Neuronal stem cell (in vitro differentiated cells): Measurements from ENCODE around the gene KRTAP1-5. TPM values are rescaled to one million over a fixed set of nuclear protein-coding genes. Genes with fewer than 3 reads are reported as not detected.

ENCODE experiments used
- DNase-seq: peaks from one replicate; pipeline ENCODE4 v3.0.0-alpha.2; 2013; ENCODE audit warnings: low spot score
- H2AFZ ChIP-seq: one replicate; pipeline ENCODE4 v1.6.1; 2013; ENCODE audit warnings: mild to moderate bottlenecking, low read length, inconsistent platforms
- H2AK5ac ChIP-seq: 2 replicates; pipeline ENCODE4 v1.6.1; 2013; ENCODE audit warnings: low read depth, mild to moderate bottlenecking, inconsistent platforms, low read length, moderate library complexity, mixed read lengths
- H2BK120ac ChIP-seq: 2 replicates; pipeline ENCODE4 v1.6.1; 2013; ENCODE audit warnings: low read depth, mild to moderate bottlenecking, inconsistent platforms, low read length, moderate library complexity, mixed read lengths
- H2BK12ac ChIP-seq: one replicate; pipeline ENCODE4 v1.6.1; 2013; ENCODE audit warnings: low read length, inconsistent platforms
- H2BK15ac ChIP-seq: 2 replicates; pipeline ENCODE4 v1.6.1; 2013; ENCODE audit warnings: mild to moderate bottlenecking, low read length, inconsistent platforms, mixed read lengths
- H2BK5ac ChIP-seq: one replicate; pipeline ENCODE4 v1.6.1; 2013; ENCODE audit warnings: inconsistent platforms, mild to moderate bottlenecking, low read length, moderate library complexity
- H3K14ac ChIP-seq: one replicate; pipeline ENCODE4 v1.6.1; 2013; ENCODE audit warnings: low read length, inconsistent platforms
- H3K18ac ChIP-seq: 2 replicates; pipeline ENCODE4 v1.6.1; 2013; ENCODE audit warnings: low read length, inconsistent platforms
- H3K23ac ChIP-seq: 2 replicates; pipeline ENCODE4 v1.6.1; 2013; ENCODE audit warnings: low read depth, mild to moderate bottlenecking, mixed read lengths, low read length, inconsistent platforms; ENCODE audit not compliant: poor library complexity
- H3K27ac ChIP-seq: replicated peaks from 3 replicates; pipeline ENCODE4 v1.5.1; 2013; ENCODE audit warnings: low read length, inconsistent platforms
- H3K27me3 ChIP-seq, 3 experiments: 2 replicates each; pipeline ENCODE4 v1.6.1; 2013; ENCODE audit warnings: low read length in 3 of 3, mild to moderate bottlenecking in 2 of 3, inconsistent platforms in 1 of 3, low read depth in 1 of 3, mixed read lengths in 1 of 3, moderate library complexity in 1 of 3; ENCODE audit not compliant: control insufficient read depth in 3 of 3, insufficient read depth in 3 of 3
- H3K36me3 ChIP-seq, 2 donors: replicated peaks in 1 of 2; 2 replicates each; pipeline ENCODE4 v1.6.1; 2013; ENCODE audit warnings: low read length in 2 of 2; ENCODE audit not compliant: control insufficient read depth in 2 of 2, insufficient read depth in 2 of 2
- H3K4ac ChIP-seq: 2 replicates; pipeline ENCODE4 v1.6.1; 2013; ENCODE audit warnings: inconsistent platforms, mild to moderate bottlenecking, low read length, moderate library complexity
- H3K4me1 ChIP-seq, 2 donors: 1 replicate in 1 of 2; 2 replicates in 1 of 2; pipeline ENCODE4 v1.6.1; 2013; ENCODE audit warnings: low read length in 2 of 2, low read depth in 1 of 2; ENCODE audit not compliant: control insufficient read depth in 2 of 2, insufficient read depth in 1 of 2
- H3K4me2 ChIP-seq: one replicate; pipeline ENCODE4 v1.6.1; 2013; ENCODE audit warnings: mild to moderate bottlenecking, low read length, inconsistent platforms; ENCODE audit not compliant: insufficient read depth, poor library complexity, severe bottlenecking
- H3K4me3 ChIP-seq, 2 donors: 2 replicates each; pipeline ENCODE4 v1.5.1; 2013; ENCODE audit warnings: low read length in 2 of 2, mild to moderate bottlenecking in 2 of 2, inconsistent platforms in 1 of 2, moderate library complexity in 1 of 2
- H3K79me1 ChIP-seq: one replicate; pipeline ENCODE4 v1.6.1; 2013; ENCODE audit warnings: low read depth, mild to moderate bottlenecking, inconsistent platforms, low read length, moderate library complexity
- H3K9ac ChIP-seq: one replicate; pipeline ENCODE4 v1.6.1; 2013; ENCODE audit warnings: mild to moderate bottlenecking, low read depth, low read length, inconsistent platforms; ENCODE audit not compliant: poor library complexity
- H3K9me3 ChIP-seq, 2 donors: replicated peaks in 1 of 2; 2 replicates each; pipeline versions ENCODE3 to v1.6.1; 2013; ENCODE audit warnings: low read length in 2 of 2, mild to moderate bottlenecking in 2 of 2, inconsistent platforms in 1 of 2, low read depth in 1 of 2, mixed read lengths in 1 of 2, moderate library complexity in 1 of 2; ENCODE audit not compliant: control insufficient read depth in 2 of 2, insufficient read depth in 1 of 2
- H4K8ac ChIP-seq: one replicate; pipeline ENCODE4 v1.6.1; 2013; ENCODE audit warnings: low read depth, mild to moderate bottlenecking, inconsistent platforms, low read length, moderate library complexity
- H4K91ac ChIP-seq: one replicate; pipeline ENCODE4 v1.6.1; 2013; ENCODE audit warnings: low read length, low read depth, mild to moderate bottlenecking, inconsistent platforms; ENCODE audit not compliant: poor library complexity
- WGBS, 2 donors: extraction: QIAGEN DNeasy Blood & Tissue Kit; methylation state at CpG; one replicate each; pipeline ENCODE4 v1.1.7; 2013; ENCODE audit warnings: missing lambda C conversion rate in 2 of 2, mixed read lengths in 1 of 2; ENCODE audit not compliant: insufficient read length in 2 of 2, insufficient replicate concordance in 1 of 2; ENCODE audit errors: extremely low coverage in 2 of 2; 5-methylcytosine and 5-hydroxymethylcytosine counted together
- polyA plus RNA-seq, 2 experiments: library from polyadenylated mRNA; stranded (reverse); fragments of 200-250 nt; gene quantifications; one replicate each; pipeline ENCODE4 v1.2.3, GENCODE V29; 2013

The KRTAP1-5 gene
- polyA plus RNA-seq (2013, experiment 1 of 2): not detected
- not detected for polyA plus RNA-seq (2013, experiment 2 of 2)

DNA sequence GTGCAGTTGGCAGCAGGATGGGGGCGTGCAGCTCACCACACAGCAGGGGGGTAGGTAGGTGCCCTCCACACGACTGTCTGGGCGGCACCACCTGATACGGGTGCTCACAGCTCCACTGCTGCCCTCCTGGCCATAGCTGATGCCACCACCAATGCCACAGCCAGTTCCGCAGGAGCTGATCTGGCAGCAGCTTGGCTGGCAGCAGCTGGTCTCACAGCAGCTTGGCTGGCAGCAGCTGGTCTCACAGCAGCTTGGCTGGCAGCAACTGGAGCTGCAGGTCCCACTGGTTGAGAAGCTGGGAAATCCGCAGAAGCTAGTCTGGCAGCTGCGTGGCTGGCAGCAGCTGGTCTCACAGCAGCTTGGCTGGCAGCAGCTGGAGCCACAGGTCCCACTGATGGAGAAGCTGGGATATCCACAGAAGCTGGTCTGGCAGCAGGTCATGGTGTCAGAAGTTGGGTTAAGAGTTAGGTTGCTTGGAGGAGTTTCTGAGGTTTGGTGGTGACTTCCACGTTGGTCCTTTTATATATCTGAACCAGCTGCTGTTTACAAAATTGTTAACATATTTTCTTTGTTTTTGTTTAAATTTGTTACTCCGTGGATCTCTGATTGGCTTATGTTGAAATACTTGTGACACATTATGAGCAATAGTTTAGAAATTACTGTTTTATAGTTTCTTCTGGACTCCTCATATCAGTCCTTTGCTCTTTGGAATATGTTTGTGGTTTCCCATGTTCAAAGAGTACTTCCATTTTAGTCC is at the start of gene KRTAP1-5:
Gene KRTAP1-5 (minus strand): TSS at position 494 of the 757 bp plus-strand sequence. CDS start 53 bp downstream, at position 441.
- H3K4me3 ChIP-seq: no peak within 1 kb of the TSS
- H3K4ac ChIP-seq: peak within 1 kb of the TSS; percentile 17
- no peaks in the 10 kb centered on the region for H3K36me3 ChIP-seq
- H3K9ac ChIP-seq: no peak within 1 kb of the TSS
- no peak within 1 kb of the TSS for H2BK5ac ChIP-seq
- H3K9me3 ChIP-seq: no peaks in the 10 kb centered on the region
- no peak within 1 kb of the TSS for H3K4me2 ChIP-seq
- H3K79me1 ChIP-seq: no peaks in the 10 kb centered on the region
- no peaks in the 10 kb centered on the region for H3K4me1 ChIP-seq
- DNase-seq: no peak
- H3K23ac ChIP-seq: peak within 1 kb of the TSS; percentile 85
- WGBS, 2 donors: no CpG with 5 or more reads among the region's 9 CpGs
- no peak within 1 kb of the TSS for H4K91ac ChIP-seq
- H3K27me3 ChIP-seq: no peaks in the 10 kb centered on the region
- H3K27ac ChIP-seq: no peak within 1 kb of the TSS
- peak within 1 kb of the TSS; percentile 15 for H3K18ac ChIP-seq
- H2AK5ac ChIP-seq: peak within 1 kb of the TSS; percentile 63
- no peak within 1 kb of the TSS for H2BK15ac ChIP-seq
- no peak within 1 kb of the TSS for H2BK120ac ChIP-seq
- H2BK12ac ChIP-seq: no peak within 1 kb of the TSS
- H2AFZ ChIP-seq: no peak within 1 kb of the TSS
- H4K8ac ChIP-seq: no peak within 1 kb of the TSS
- H3K14ac ChIP-seq: peak within 1 kb of the TSS; percentile 25

GRCh38 chr17:41076788-41077187 is 49.8 kb upstream of the KRTAP1-5 start:
- H3K9me3 ChIP-seq: no peaks in the 10 kb centered on the region
- no peak overlapping the region for H2BK15ac ChIP-seq
- no peak overlapping the region for H3K18ac ChIP-seq
- H3K23ac ChIP-seq: no peak overlapping the region
- H4K8ac ChIP-seq: no peak overlapping the region
- H3K79me1 ChIP-seq: no peaks in the 10 kb centered on the region
- H3K27ac ChIP-seq: no peak overlapping the region
- H3K14ac ChIP-seq: no peak overlapping the region
- H3K9ac ChIP-seq: no peak overlapping the region
- H4K91ac ChIP-seq: no peak overlapping the region
- H3K4ac ChIP-seq: no peak overlapping the region
- DNase-seq: no peak
- H2AK5ac ChIP-seq: no peak overlapping the region
- H3K4me1 ChIP-seq: no peaks in the 10 kb centered on the region
- H2BK120ac ChIP-seq: no peak overlapping the region
- H3K4me2 ChIP-seq: no peak overlapping the region
- H2BK12ac ChIP-seq: no peak overlapping the region
- no peak overlapping the region for H2BK5ac ChIP-seq
- no peaks in the 10 kb centered on the region for H3K36me3 ChIP-seq
- H3K4me3 ChIP-seq: no peak overlapping the region
- no peak overlapping the region for H2AFZ ChIP-seq
- no peaks in the 10 kb centered on the region for H3K27me3 ChIP-seq

- Histone ChIP-seq H2BK15ac (no peak overlapping the region), H2BK120ac (no peak overlapping the region), H3K27ac (no peak overlapping the region), H3K14ac (no peak overlapping the region), H3K79me1 (no peaks in the 10 kb centered on the region), H2AFZ (no peak overlapping the region), H3K18ac (no peak overlapping the region), H4K91ac (no peak overlapping the region), H3K9me3 (no peaks in the 10 kb centered on the region), H3K27me3 (no peaks in the 10 kb centered on the region), H3K4me1 (no peaks in the 10 kb centered on the region), H3K4ac (no peak overlapping the region), H2BK5ac (no peak overlapping the region), H2AK5ac (no peak overlapping the region), H3K9ac (no peak overlapping the region), H3K4me2 (no peak overlapping the region), H3K36me3 (no peaks in the 10 kb centered on the region), H3K4me3 (no peak overlapping the region), H3K23ac (no peak overlapping the region), H4K8ac (no peak overlapping the region), H2BK12ac (no peak overlapping the region)
- no peak for DNase-seq
- WGBS, 2 donors: no CpG with 5 or more reads among the region's 2 CpGs
Observed at GRCh38 chr17:41073676-41074075, 46.7 kb upstream of the KRTAP1-5 start.

DNA sequence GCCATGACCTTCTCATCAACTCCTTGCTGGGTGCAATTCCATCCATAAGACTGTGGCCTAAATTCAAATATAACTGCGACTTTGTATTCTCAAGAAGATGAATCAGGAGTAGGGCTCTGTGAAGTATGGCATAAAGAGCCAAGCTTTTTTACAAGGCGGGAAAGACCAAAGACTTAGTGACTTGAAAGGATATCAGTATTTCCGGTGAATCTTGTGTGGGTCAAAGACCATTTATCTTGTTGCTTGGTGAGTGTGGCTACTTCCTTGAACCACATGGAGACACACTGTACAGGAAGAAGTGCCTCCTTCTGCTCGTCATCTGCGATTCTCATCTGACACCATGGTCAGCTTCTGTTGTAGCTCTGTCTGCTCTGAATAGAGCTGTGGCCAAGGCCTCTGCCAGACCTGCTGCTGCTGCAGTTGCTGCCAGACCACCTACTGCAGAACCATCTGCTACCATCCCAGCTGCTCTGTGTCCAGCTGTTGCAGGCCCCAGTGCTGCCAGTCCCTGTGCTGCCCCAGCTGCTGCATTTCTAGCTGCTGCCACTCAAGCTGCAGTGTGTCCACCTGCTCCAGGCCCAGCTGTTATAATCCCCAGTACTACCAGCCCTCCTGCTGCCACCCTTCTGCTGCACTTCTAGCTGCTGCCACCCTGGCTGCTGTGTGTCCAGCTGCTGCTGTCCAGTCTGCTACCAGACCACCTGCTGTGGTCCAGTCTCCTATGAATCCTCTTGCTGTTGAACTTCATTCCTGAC is 44.8 kb upstream of the KRTAP1-5 start:
- Histone ChIP-seq H3K18ac (peak overlapping the region; percentile 32), H2BK5ac (no peak overlapping the region), H3K4ac (no peak overlapping the region), H3K36me3 (no peaks in the 10 kb centered on the region), H3K4me1 (no peaks in the 10 kb centered on the region), H2AK5ac (peak overlapping the region; percentile 38), H3K9ac (no peak overlapping the region), H3K23ac (no peak overlapping the region), H4K8ac (peak overlapping the region; percentile 52), H3K27ac (no peak overlapping the region), H4K91ac (no peak overlapping the region), H3K79me1 (no peaks in the 10 kb centered on the region), H3K9me3 (no peaks in the 10 kb centered on the region), H2BK15ac (no peak overlapping the region), H2AFZ (no peak overlapping the region), H2BK120ac (no peak overlapping the region), H2BK12ac (no peak overlapping the region), H3K27me3 (no peaks in the 10 kb centered on the region), H3K4me2 (no peak overlapping the region), H3K4me3 (peak overlapping the region in 1 of 2 donors; percentile 27), H3K14ac (no peak overlapping the region)
- WGBS, 2 donors: no CpG with 5 or more reads among the region's 5 CpGs
- DNase-seq: no peak
